ENCODE measurements around the gene DLGAP3.

DLGAP3 gene

DNA sequence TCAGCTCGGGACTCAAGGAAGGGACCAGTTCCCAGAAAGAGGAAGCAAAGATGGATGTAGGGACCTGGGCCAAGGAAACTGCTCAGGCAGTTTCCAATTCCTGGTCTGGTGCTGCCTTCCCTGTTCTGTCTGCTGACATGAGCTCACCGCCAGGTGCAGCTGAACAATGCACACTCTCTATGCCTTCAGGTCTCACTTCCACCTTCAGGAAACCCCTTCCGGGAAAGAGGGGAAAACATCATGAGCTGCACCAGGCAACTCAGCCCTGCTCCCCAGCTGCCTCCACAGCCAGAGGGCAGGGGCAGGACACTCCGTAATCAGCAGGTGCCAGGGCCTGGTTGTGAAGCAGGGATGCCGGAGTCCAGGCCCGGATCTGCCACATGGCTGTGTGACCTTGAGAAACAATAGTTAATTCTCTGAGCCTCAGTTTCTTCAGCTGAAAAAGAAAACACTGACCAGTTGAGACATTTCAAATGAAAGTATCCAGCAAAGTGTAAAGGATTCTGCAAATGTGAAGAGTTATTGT lies 97.7 kb downstream of the DLGAP3 start:
- Histone ChIP-seq H3K4me3 (ENCODE audit: low read depth, low read length) (no peak overlapping the region), H3K27me3 (no peaks in the 10 kb centered on the region), H3K9me3 (no peaks in the 10 kb centered on the region), H3K4me1 (no peaks in the 10 kb centered on the region), H3K36me3 (no peaks in the 10 kb centered on the region)
- DNase-seq: peak; percentile 9
- TF ChIP-seq CTCF (IDR thresholded peaks at IDR 0.05; ENCODE audit: low read depth, low read length): no peak

- TF ChIP-seq CTCF (IDR thresholded peaks at IDR 0.05; ENCODE audit: low read depth, low read length): no peak
- H3K4me3 ChIP-seq (ENCODE audit: low read depth, low read length): no peak overlapping the region
- no peaks in the 10 kb centered on the region for H3K36me3 ChIP-seq
- no peaks in the 10 kb centered on the region for H3K9me3 ChIP-seq
- no peak for DNase-seq
- H3K27me3 ChIP-seq: no peaks in the 10 kb centered on the region
- H3K4me1 ChIP-seq: no peaks in the 10 kb centered on the region
Observed at GRCh38 chr1:34829250-34829649, 100.2 kb downstream of the DLGAP3 start.

- Histone ChIP-seq H3K4me1 (no peaks in the 10 kb centered on the region), H3K36me3 (no peaks in the 10 kb centered on the region), H3K9me3 (no peaks in the 10 kb centered on the region), H3K4me3 (ENCODE audit: low read depth, low read length) (no peak overlapping the region), H3K27me3 (no peaks in the 10 kb centered on the region)
- no peak for TF ChIP-seq CTCF (IDR thresholded peaks at IDR 0.05; ENCODE audit: low read depth, low read length)
- no peak for DNase-seq
Observed at GRCh38 chr1:34828611-34829010, 100.8 kb downstream of the DLGAP3 start.

- Histone ChIP-seq H3K27me3 (no peaks in the 10 kb centered on the region), H3K36me3 (no peaks in the 10 kb centered on the region)
Observed at GRCh38 chr1:34827341-34827941, 102.0 kb downstream of the DLGAP3 start.

GRCh38 chr1:34825455-34826091 lies 103.9 kb downstream of the DLGAP3 start:
- Histone ChIP-seq H3K36me3 (no peaks in the 10 kb centered on the region), H3K9me3 (no peaks in the 10 kb centered on the region), H3K4me3 (ENCODE audit: low read depth, low read length) (no peak overlapping the region), H3K27me3 (no peaks in the 10 kb centered on the region), H3K4me1 (no peaks in the 10 kb centered on the region)
- DNase-seq: no peak
- TF ChIP-seq CTCF (IDR thresholded peaks at IDR 0.05; ENCODE audit: low read depth, low read length): no peak

More at GRCh38 chr1:34827341-34827941, 102.0 kb downstream of the DLGAP3 start:
- Histone ChIP-seq H3K9me3 (no peaks in the 10 kb centered on the region), H3K4me3 (ENCODE audit: low read depth, low read length) (no peak overlapping the region), H3K4me1 (no peaks in the 10 kb centered on the region)
- DNase-seq: no peak
- no peak for TF ChIP-seq CTCF (IDR thresholded peaks at IDR 0.05; ENCODE audit: low read depth, low read length)

- DNase-seq: no peak
- Histone ChIP-seq H3K36me3 (no peaks in the 10 kb centered on the region), H3K4me3 (ENCODE audit: low read depth, low read length) (no peak overlapping the region), H3K27me3 (no peaks in the 10 kb centered on the region), H3K4me1 (no peaks in the 10 kb centered on the region), H3K9me3 (no peaks in the 10 kb centered on the region)
- TF ChIP-seq CTCF (IDR thresholded peaks at IDR 0.05; ENCODE audit: low read depth, low read length): no peak
Observed at GRCh38 chr1:34824817-34825454, 104.5 kb downstream of the DLGAP3 start.

Data from BE2C (cell line).